Right lung (tissue), 5 donors: ENCODE results near the gene GLT8D2. TPM values are rescaled to one million over a fixed set of nuclear protein-coding genes. Genes with fewer than 3 reads are reported as not detected.

Source experiments
- DNase-seq, 2 donors: peaks; one replicate each; pipeline ENCODE4 v3.0.0-alpha.2; 2013
- polyA plus RNA-seq, 5 donors: library from polyadenylated mRNA; unstranded; fragments of 120-200 nt; gene quantifications; one replicate each; pipeline versions ENCODE4 v1.2.1 to v1.2.3, GENCODE V29; 2013; ENCODE audit warnings: inconsistent platforms in 1 of 5, low replicate concordance in 1 of 5; ENCODE audit not compliant: insufficient read length in 5 of 5, insufficient read depth in 1 of 5

GLT8D2 gene
- polyA plus RNA-seq, 5 donors: 24.7 to 37.4 (median 29.5) TPM

DNA sequence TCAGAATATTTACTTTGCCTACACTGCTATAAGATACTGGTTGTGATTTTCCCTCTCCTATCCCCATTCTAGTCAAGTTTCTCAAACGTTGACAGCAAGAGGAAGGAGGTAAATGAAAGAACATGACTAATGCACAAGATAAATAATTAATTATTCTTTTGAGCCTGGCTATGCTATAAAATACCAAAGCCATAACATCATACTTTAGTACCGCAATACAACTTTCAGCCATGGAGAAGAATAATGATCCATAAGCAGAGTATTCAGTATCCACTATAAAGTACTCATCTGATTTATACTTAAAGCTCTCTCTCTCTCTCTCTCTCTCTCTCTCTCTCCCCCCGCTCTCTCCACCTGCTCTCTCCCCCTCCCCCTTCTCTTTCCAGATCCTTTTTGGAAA, 43.1 kb downstream of the GLT8D2 start:
- no peak for DNase-seq

DNA sequence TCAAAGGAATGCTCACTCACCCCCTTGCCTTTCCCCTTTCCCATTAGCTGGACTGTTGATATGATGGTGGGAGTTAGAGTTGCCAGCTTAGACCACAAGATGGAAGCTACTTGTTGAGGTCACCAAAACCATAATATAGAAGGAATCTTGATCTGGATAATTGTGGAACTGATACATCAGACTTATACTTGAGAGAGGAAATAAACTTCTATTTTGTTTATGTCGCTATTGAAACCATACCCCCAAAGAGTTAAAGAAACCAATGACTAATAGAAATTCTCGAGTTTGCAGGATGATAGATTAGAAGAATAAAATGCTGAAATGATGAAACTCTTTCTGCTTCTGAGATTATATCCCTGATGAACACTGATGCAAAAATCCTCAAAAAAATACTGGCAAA, 46.4 kb downstream of the GLT8D2 start:
- DNase-seq: no peak

DNA sequence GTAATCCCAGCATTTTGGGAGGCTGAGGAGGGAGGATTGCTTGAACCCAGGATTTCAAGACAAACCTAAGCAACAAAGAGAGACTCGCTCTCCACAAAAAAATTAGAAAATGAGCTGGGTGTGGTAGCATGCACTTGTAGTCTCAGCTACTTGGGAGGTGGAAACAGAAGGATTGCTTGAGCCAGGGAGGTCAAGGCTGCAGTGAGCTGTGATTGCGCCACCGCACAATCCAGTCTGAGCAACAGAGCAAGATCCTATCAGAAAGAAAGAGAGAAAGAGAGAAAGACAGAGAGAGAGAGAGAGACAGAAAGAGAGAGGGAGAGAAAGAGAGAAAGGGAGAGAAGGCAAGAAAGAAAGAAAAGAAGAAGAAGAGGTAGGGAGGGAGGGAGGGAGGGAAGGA, 47.3 kb downstream of the GLT8D2 start:
- DNase-seq: no peak

GRCh38 chr12:104000807-104001434, 49.1 kb downstream of the GLT8D2 start:
- no peak for DNase-seq

DNA sequence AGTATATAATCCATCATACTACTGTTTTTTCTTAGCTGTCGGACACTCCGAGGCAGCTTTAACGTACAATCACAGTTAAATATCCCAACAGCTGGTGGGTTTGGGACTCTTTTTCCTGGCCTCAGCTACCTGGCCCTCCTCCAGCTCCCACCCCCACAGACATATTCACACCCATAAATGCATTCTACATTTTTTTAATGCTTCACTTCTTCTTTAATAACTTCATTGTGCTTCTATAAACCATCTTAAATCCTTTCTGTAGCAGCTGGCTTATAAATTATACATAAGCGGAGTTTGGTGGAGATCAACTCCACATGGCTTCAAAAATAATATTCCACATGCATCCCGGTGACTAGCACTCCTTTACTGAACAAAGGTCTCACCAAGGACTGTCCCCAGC, 51.0 kb downstream of the GLT8D2 start:
- peak; percentile 7 to 18 for DNase-seq

GRCh38 chr12:103997286-103997900, 52.6 kb downstream of the GLT8D2 start:
- DNase-seq: no peak

- no peak for DNase-seq
Observed at GRCh38 chr12:103996595-103996994, 53.4 kb downstream of the GLT8D2 start.

- no peak for DNase-seq
Observed at GRCh38 chr12:103994235-103994634, 55.8 kb downstream of the GLT8D2 start.

DNA sequence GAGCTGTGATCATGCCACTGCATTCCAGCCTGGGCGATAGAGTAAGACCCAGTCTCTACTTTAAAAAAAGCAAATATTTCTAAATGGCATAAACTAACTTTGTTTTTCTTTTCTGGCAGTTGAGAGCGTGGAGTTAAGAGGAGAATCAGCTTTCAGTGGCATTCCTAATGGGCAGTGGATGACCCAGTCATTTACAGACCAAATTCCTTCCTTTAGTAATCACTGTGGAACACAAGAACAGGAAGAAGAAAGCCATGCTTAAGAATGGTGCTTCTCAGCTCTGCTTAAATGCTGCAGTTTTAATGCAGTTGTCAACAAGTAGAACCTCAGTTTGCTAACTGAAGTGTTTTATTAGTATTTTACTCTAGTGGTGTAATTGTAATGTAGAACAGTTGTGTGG, 63.2 kb downstream of the GLT8D2 start:
- no peak for DNase-seq

- no peak for DNase-seq
Observed at GRCh38 chr12:103978384-103978982, 71.5 kb downstream of the GLT8D2 start.

DNA sequence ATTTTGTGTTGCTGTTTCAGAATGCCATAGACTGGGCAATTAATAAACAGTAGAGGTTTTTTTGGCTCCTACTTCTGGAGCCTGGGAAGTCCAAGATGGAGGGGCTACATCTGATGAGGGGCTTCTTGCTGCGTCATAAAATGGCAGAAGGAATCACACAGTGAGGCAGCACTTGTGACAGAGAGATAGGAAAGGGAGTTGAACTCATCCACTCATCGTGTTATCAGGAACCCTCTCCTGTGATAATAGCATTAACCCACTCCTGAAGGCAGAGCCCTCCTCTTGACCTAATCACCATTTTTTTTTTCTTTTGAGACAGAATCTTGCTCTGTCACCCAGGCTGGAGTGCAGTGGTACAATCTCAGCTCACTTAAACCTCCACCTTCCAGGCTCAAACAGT, 74.6 kb downstream of the GLT8D2 start:
- no peak for DNase-seq

DNA sequence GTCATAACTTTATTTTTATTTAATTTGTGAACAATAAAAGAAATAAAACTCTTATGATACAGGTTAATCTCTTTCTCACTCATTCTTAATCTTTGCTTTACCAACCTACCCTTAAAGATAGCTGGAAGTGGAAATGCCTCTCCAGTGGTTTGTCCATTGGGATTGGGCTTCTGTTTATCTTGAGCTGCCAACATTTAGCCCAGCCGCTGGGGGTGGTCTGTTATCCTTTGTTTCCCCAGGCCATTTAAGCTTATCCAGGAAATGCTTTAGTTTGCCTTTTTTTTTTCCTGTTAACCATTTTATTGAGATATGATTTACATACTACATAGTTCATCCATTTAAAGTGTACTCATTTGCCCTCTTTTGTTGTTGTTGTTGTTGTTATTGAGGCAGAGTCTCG, 76.1 kb downstream of the GLT8D2 start:
- DNase-seq: no peak

- no peak for DNase-seq
Observed at GRCh38 chr12:103969391-103969790, 80.6 kb downstream of the GLT8D2 start.

DNA sequence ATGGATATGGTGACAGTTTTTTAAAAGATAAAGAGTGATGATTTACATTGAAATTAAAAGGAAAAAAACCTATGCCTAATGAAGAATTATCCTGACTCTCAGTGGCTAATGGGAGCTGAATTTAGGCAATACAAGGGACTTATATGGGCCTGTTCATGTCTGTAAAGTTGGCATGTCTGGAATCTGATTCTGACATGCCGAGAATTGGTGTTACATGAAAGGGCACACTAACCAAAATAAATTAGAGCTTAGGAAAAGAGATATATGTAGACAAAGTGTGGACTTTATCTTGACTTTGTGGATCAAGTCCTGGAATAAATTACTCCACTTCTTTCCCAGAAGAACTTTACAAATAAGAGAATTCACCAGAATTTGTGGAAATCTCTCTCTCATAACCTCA, 83.3 kb downstream of the GLT8D2 start:
- DNase-seq: no peak

DNA sequence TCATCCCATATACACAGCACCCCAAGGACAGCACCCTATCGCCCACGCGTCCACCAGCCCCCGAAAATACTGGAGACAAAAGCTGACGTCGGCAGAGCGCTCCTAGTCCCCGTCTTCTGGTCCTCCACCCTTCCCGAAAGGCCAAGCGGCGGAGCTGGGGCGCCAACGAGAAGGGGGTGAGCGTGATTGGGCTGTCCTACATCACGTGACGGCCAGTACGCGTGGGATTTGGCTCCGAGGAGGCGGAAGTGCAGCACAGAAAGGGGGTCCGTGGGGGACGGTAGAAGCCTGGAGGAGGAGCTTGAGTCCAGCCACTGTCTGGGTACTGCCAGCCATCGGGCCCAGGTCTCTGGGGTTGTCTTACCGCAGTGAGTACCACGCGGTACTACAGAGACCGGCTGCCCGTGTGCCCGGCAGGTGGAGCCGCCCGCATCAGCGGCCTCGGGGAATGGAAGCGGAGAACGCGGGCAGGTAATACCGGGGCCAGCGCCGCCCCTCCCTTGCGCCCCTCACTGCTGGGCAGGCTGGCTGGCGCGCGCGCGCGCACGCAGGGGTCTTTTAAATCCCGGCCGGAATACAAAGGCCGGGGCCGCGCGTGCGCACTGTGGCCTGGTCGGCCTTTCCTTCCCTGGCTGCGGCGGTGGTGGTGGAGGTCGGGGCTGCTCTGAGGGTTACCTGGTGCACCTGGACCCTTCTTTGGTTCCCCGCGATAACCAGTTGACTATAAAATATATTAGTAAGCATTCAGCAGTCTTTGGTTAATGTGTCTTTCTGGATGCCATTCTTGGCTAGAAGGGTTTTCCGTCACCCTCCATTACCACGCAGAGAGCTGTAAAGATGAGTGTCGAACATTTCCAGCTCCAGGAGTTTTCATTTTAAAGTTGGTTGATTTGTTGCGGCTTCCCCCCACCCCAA, 84.1 kb downstream of the GLT8D2 start, which contains the start of gene TDG:
Gene TDG, plus strand, starts transcription at position 283 of the 915 bp plus-strand sequence. Its CDS starts 166 bp downstream, at position 449.
- peak; percentile 98 to 99 for DNase-seq

DNA sequence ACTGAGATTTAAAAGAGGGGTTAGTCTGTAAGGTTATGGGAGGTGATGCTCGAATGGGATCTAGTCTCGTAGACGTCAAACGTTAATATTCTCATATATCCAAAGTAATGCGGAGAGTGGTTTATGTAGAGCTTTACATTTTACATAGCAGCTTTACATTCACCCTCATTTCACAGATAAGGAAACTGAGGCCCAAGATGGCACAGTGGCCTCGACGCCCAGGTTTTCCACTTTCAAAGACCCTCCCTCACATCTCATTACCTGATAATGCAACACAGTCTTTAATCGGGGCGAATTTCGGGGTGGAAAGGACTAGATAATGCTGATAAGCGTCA, 84.8 kb downstream of the GLT8D2 start:
- no peak for DNase-seq

DNA sequence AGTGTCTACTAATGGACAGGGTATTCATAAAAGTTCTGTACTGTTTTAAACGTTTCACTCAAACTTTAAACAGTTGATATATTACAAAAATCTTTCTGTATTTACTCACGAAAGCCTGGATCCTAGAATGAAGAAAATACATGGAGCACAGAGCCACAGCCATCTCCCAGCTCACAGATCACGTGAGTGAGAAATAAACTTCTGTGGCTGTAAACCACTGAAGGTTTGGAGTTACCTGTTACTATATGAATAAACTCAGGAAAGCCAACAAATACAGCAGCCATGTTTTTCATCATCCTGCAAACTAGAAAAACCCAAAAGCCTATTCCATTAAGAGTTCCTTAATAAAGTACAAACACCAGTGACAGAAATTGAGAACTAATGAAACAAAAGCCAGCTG, 85.2 kb downstream of the GLT8D2 start:
- no peak for DNase-seq

DNA sequence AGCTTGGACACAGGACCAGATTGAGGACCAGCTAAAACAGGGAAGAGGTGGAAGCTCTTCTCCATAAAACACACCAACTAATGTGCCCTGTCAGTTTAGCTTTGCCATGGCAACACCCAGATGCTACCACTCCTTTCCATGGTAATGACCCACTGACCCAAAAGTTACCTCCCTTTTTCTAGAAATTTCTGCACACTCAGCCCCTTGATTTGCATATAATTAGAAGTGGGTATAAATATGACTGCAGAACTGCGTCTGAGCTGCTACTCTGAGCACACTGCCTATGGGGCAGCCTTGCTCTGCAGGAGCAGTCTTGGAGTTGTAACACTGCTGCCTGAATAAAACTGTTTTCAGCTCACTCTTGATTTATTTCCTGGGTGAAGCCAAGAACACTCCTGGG, 87.5 kb downstream of the GLT8D2 start:
- DNase-seq: no peak

DNA sequence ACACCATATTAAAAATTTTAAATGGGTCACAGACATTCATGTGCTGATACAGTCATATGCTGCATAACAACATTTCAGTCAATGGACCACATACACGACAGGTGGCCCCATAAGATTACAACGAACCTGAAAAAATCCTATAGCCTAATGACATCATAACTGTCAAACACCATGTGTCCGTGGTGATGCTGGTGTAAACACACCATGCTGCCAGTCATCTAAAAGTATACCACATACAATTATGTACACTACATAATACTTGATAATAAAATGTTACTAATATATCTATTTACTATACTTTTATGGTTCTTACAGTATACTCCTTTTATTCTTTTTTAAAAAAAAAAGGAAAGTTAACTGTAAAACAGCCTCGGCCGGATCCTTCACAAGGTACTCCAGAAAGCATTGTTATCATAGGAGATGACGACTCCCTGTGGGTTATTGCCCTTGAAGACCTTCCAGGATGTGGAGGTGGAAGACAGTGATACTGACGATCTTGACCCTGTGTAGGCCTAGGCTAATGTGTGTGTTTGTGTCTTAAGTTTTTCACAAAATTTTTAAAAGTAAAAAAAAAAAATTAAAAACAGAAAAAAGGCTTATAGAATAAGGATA, 89.3 kb downstream of the GLT8D2 start:
- no peak for DNase-seq

DNA sequence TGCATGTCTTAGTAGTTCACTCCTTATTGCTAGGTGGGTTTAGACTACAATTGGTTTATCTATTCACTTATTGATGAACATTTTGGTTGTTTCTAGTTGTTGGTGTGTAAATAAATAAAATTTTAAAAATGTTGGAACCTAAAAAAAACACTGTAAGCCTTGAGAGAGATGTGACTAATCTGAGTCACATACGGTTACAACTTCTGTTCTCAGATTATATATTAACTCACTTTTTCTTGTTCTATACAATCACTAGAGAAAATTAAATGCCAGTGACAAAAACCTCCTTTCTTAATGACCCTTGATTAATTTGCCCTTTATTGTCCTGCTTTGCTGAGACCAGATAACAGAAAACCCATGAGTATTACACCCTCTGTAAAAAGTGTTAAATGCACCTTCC, 91.4 kb downstream of the GLT8D2 start:
- no peak for DNase-seq

GRCh38 chr12:103957865-103958388, 92.1 kb downstream of the GLT8D2 start:
- no peak for DNase-seq

- no peak for DNase-seq
Observed at GRCh38 chr12:103956509-103957027, 93.4 kb downstream of the GLT8D2 start.
